HG03095 (cell line): ENCODE results near the gene ACAT1.
A peak's percentile ranks its signal among the peaks of the same experiment; 100 is the strongest.
"Not testable (repeated sequence)": the region's sequence is repeated elsewhere in the genome, so short reads cannot be mapped to it uniquely, and the experiment has no call there.

Experiments used
- ATAC-seq: cut with Tn5 transposase; IDR thresholded peaks from one replicate; pipeline ENCODE4 v1.9.1; 2021; ENCODE audit warnings: moderate library complexity; ENCODE audit not compliant: unreplicated experiment

The ACAT1 gene

GRCh38 chr11:108144615-108145014, 23.2 kb downstream of the ACAT1 start:
- ATAC-seq, result no peak

- ATAC-seq, result no peak
Measured at GRCh38 chr11:108147150-108147549, 25.8 kb downstream of the ACAT1 start.

- no peak for ATAC-seq
Measured at GRCh38 chr11:108148556-108148955, 27.2 kb downstream of the ACAT1 start.

GRCh38 chr11:108154591-108154990, 33.2 kb downstream of the ACAT1 start:
- ATAC-seq, result no peak

- ATAC-seq, result peak; percentile 97
Measured at GRCh38 chr11:108160970-108161566, 39.7 kb downstream of the ACAT1 start.

- not testable (repeated sequence) for ATAC-seq
Measured at GRCh38 chr11:108162878-108163277, 41.5 kb downstream of the ACAT1 start.

- ATAC-seq, result no peak
Measured at GRCh38 chr11:108167624-108168023, 46.3 kb downstream of the ACAT1 start.

- ATAC-seq, result no peak
Measured at GRCh38 chr11:108170184-108170583, 48.8 kb downstream of the ACAT1 start.

- no peak for ATAC-seq
Measured at GRCh38 chr11:108177570-108177969, 56.2 kb downstream of the ACAT1 start.

GRCh38 chr11:108193725-108194124, 72.4 kb downstream of the ACAT1 start:
- ATAC-seq, result no peak

- ATAC-seq, result no peak
Measured at GRCh38 chr11:108196901-108197300, 75.5 kb downstream of the ACAT1 start.
